ACHN (cell line): ENCODE results near the gene PUS3.

Source experiments
- DNase-seq: peaks from one replicate; pipeline ENCODE4 v3.0.0-alpha.2; 2015
- in situ Hi-C: cut with HindIII; loops from 2 replicates; pipeline ENCODE4 v1.10.0; 2017; ENCODE audit warnings: low sequenced_read_pairs, low pct_ligation_motif_present, low pct_unique_long_range_greater_than_20kb

The PUS3 gene

DNA sequence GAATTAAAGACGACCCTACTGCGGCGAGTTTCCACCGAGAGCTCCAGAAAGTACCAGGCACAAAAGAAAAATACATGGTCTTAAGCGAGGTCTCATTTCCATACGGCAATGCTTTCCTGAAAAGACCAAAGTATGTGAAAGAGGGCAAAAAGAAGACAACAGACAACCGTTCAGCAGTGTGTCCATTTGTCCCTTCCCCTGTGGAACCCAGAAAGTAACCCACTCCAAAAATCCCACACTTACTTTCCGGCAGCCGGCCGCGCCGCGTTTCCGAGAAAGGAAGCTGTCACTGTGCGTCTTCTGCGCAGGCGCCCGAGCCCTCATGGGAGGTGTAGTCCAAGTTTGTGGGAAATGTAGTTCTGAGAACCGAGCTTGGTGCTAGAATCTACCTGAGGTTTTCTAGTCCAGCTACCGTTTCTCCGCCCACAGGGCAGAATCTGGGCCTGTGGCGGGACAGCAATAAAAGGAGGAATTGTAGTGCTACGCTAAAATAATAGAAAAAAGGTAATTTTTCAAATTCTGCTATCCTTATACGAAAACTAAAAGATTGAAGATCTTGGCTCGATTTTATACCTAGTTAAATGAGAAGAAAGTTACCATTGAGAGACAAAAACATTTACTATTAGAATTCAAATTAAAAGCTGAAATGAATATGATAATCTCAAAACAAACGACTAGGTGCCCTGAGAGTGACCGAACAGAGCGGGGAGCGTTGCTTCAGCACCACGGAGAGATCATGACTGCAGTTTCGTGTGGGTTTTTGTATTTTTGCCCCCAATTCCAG is at the start of gene PUS3:
PUS3 (minus strand) TSS at position 280 of the 784 bp plus-strand sequence. CDS start 6,922 bp downstream, outside the sequence.
- in situ Hi-C loops, result loop anchor here (25.0 kb wide), 1 partner anchor 309 kb away; the partner anchor contains the start of genes FAM118B and RPUSD4
- peak; percentile 78 for DNase-seq

GRCh38 chr11:125952559-125952958 is 49.6 kb upstream of the PUS3 start:
- in situ Hi-C loops, result no loop called here
- DNase-seq, result no peak

DNA sequence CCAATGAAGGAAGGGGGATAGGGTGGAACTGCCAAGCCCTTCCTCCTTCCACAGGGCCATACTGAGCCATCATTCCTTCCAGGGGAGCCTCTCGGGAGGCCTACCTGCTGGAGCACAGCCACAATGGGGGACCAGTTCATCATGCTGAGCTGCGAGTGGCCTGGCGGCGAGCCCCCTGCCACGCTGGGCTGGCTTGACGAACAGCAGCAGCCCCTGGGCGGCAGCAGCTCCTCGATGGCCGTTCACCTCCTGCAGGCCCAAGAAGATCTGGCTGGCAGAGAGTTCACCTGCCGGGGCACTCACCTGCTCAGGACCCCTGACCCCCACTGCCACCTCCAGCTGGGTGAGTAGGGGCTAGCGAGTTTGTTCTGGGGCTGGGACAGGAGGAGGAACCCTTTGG is 48.7 kb upstream of the PUS3 start:
- DNase-seq, result no peak
- in situ Hi-C loops, result no loop called here

DNA sequence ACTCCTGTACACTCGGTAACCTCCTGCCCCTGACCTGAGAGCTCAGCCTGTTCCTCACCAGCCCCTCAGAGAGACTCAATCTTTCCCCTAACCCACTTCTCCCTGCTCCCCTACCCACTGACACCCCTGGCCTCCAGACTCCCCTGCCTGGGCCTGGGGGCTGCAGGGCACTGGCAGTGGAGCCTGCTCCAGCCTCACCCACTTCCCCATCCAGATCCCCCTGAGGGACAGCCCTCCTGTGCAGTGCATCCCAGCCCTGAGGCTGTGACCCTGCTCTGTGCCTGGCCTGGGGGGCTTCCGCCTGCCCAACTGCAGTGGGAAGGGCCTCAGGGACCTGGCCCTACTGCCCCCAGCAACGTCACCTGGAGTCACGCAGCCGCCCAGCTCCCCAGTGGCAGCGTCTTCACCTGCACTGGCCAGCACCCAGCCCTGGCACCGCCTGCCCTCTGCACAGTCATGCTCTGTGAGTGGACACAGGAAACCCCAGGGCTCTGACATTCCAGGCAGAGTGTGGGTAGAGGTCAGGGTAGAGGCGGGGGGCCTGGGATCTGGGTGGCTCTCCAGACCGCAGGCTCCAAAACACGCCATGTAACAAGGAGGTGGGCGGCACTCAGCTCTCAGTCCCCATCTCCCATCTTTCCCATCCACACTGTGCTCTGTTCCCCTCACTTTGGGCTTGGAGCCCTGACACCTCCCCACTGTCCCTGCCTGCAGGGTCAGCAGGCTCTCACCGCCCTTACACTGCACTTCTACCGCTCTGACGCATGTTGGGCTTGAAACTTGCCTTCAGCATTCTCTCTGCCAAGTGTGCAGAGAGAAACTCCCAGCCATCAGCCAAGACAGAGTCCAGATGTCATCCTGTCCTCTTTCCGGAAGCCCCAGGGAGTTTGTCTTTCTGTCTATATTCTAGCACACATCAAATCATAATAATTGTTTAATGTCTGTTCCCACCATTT is 48.0 kb upstream of the PUS3 start:
- in situ Hi-C loops, result no loop called here
- DNase-seq, result no peak

DNA sequence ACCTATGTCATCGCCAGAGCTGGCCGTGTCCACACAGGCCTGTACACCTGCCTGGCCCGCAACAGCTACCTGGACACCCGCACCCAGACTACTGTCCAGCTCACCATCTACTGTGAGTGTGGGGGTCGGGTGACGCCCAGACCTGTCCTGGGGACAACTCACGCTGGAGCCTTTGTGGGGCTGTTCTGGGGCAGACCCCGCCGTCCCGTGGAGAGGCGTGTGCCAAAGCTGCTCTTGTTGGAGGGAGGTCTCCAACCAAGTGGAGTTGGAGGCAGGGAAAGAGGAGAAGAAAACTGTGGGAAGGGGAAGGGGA is 47.1 kb upstream of the PUS3 start:
- no peak for DNase-seq

DNA sequence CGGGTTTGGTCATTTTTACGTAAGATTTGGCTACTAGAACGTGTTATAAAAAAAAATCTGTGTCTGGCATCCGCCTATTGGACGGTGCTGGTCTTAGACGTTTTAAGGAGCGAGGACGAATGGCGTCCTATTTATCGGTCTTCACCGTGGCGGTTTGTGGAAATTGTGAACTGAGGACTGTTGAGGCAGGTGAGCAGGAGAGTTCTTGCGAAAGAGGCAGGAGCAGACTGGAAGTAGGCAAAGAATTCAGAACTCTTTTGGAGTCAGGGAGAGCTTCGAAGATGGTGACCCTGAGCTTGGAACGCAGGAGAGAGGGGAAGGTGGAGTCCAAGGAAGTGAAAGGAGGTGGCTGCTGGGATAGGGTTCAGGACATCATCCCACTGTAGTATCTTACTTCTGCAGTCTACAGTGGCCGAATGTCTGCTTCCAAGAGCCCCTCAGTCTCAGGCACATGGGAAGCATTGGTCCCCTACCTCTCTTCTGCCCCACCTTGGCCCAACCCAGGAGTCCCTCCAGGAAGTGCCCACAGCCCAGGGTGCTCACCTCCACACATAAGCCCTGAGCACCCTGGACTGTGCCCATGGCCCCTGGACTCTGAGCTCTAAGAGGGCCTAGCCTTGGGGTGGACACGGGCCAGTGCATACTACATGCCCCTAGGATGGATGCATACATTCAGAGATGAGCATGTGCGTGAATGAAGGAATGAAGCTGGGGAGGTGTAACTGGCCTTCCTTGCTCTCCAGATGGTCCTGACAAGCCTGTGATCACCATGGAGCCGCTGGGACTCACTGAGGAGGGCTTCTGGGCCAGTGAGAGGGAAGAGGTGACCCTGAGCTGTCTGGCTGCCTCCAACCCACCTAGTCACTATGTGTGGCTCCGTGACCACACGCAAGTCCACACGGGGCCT is 46.5 kb upstream of the PUS3 start:
- in situ Hi-C loops, result no loop called here
- DNase-seq, result no peak

More for the DNA sequence above, 47.1 kb upstream of the PUS3 start:
- in situ Hi-C loops, result no loop called here

DNA sequence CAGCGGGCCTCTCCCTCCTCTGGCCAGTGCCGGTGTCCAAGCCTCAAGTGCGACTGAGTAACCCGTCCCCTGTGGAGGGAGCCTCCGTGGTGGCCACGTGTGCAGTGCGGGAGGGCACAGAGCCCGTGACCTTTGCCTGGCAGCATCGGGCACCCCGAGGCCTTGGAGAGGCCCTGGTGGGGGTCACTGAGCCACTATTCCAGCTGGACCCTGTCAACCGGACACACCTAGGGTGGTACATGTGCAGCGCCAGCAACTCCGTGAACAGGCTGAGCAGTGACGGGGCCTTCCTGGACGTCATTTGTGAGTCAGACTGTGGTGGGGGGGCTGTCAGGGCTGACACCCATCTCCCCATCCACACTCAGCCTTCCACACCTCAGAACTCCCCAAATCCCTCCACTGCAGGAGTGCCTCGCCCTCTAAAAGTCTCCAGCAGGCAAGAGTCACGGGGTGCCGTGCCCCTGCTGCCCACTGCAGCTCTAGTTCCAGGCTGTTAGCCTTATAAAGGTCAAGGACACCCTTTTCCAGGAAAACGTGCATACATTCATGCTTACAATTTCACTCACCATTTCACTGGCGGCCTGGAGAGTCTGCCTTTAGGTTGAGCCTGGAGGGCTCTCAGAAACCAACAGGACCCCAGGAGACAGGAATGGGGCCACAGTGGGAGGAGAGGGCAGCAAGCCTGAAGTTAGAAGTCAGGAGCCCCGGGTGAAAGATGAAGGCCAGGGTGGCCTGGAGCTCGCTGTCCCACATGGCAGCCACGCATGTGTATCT is 45.5 kb upstream of the PUS3 start:
- in situ Hi-C loops, result no loop called here
- no peak for DNase-seq

GRCh38 chr11:125947419-125948277 is 44.6 kb upstream of the PUS3 start:
- in situ Hi-C loops, result no loop called here
- DNase-seq, result no peak

DNA sequence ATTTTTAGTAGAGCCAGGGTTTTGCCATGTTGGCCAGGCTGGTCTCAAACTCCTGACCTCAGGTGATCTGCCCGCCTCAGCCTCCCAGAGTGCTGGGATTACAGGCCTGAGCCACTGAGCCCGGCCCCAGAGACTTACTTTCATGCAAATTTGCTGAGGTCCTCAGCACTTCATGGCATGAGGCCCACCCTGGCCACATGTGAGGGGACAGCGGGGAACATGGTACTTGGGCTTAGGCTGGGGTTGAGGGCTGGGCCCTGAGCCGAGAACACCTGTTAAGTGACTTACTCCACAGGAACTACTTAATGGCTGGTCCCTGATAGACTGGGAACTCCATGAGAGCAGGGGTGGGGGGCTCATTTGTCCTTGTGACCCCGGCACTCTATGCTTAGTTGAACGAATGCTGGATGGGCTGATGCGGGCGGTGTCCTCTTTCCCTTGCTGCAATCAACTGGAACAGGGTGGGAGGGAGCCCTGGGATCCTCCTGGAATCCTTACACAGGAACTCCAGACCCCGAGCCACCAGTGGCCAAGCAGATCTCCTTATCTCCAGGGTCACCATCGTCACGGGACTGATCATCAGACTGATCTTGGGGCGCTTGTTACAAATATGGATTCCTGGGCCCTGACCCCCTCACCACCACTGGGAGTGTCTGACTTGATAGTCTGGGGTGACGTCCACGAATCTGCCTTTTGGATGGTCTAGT is 43.9 kb upstream of the PUS3 start:
- in situ Hi-C loops, result no loop called here

GRCh38 chr11:125945797-125946520 is 43.0 kb upstream of the PUS3 start, which contains the start of gene VSIG10L2:
Gene VSIG10L2 (plus strand): TSS chr11:125946044. CDS start chr11:125946056, 12 bp downstream.
- in situ Hi-C loops, result no loop called here

More for the DNA sequence above, 43.9 kb upstream of the PUS3 start:
- DNase-seq, result no peak

DNA sequence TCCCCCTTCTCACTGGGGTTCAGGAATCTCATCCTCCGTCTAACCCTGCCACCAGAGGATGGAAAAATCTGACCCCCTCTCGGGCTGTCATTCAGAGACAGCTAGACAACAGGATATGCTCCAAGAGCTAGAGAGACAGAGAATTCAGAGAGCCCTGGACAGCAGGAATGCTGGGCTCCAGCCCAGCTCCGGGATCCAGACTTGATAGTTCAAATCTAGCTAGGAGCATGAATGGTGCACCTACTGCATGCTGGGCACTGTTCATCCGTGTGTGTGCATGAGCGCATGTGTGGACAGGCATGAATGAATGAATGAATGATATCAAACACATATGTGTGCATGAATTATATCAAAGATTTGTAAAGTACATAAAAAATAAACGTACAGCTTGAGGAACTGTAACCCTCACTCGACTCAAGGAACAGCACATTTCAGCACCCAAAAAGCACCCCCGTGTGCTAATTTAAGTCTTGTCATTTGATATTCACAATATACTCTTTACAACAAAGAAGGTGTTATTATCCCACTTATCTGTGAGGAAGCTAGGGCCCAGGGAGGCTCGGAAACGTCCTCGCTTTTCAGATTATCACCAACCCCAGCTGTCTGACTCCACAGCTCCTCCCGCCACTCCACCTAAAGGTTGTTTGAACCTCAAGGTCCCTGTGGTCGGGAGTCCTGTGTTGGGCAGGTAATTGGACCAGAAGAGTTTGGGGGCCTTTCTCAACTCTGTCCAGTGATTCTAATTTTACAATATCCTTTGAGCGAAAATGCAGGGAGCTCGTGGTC is 42.2 kb upstream of the PUS3 start:
- in situ Hi-C loops, result no loop called here

More at GRCh38 chr11:125945797-125946520, 43.0 kb upstream of the PUS3 start, which contains the start of gene VSIG10L2:
- peak; percentile 17 for DNase-seq

DNA sequence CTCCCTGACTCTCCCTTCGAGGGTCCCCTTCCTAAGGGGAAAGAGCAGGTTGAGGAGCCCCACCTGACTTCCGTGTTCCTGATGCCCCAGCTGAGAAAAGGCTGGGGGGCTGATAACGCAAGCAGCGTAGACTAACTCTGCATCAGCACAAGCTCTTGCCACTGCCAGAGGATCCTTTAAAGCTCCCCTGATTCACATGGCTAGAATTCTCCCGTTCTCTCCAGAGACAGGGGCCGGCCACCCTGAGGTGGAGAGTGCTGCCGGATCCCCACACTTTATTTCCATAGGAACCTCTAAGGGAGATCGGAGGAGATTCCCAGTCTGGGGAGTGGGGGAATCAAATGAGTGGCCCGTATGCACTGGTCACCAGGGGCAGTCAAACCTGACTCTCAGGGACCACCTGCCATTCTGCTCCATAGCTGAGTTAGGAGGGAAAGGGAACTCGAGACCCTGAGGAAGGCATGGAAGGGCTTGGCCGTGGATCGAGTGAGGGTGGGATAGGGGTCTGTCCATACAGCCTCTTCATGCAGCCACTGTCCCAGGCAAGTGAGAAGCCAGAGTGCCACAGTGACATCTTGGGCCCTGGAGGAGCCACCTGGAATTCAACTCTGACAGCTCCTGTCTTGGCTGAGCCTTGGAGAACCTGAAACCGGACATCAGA is 41.5 kb upstream of the PUS3 start:
- in situ Hi-C loops, result no loop called here
- no peak for DNase-seq

More for the DNA sequence above, 42.2 kb upstream of the PUS3 start:
- DNase-seq, result no peak

- no peak for DNase-seq
- in situ Hi-C loops, result no loop called here
Measured at GRCh38 chr11:125943661-125944349, 40.8 kb upstream of the PUS3 start.
